ENCODE data around the gene TLX1. TPM values are rescaled to one million over a fixed set of nuclear protein-coding genes. Genes with fewer than 3 reads are reported as not detected.
A peak's percentile ranks its signal among the peaks of the same experiment; 100 is the strongest.

Gene TLX1
- total RNA-seq, 1 donor from 2014 or later, result not detected

DNA sequence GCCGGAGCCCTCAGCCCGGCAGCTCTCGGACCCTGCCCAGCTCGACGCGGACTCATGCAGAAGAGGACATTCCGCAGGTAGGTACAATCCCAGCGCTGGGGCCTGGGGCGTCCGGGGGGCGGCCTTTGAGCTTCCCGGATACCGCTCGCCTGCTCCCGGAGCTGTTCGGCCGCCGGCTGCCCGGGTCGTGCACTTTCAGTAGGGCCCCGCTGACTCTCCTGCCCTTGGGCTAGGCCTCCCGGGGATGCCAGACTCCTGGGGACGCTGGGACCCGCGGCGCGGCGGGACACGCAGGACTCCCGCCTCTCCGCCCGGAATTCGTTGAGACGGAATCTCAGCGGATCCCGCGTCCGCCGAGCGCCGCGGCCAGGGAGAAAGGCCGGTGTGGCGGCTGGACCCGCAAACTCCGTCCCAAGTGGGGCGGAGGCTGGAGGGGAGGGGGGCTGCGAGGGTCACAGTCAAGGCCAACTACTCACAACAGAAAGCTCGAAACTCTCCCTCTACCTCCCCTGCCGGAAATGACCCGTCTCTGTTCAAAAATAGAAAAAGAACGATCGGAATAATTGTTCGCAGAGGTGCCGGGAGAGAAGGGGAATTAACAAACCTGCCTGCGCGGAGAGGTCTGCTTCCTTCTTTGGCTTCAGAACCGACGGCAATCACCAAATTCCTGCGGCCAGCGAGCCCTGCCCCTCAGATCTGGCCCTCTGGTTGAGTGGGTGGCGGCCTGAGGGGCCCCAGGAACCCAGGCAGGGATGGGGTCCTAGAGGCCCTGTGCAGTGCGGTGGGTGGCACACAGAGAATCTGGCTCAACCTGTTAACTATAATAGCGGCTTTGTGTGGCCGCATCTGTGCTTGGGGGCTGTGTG is 9.2 kb downstream of the TLX1 start:
- Mint-ChIP-seq H3K27me3 (ENCODE audit: insufficient read depth) (peaks cover 89% of the 10 kb centered on the region), H3K4me1 (ENCODE audit: low read depth) (peaks cover 19% of the 10 kb centered on the region), H3K4me3 (no peak overlapping the region), H3K27ac (peak overlapping the region; percentile 44), H3K9me3 (no peaks in the 10 kb centered on the region), H3K36me3 (ENCODE audit: low read depth) (no peaks in the 10 kb centered on the region)
- DNase-seq (ENCODE audit: low spot score), result no peak
- intact Hi-C loops (cut with micrococcal nuclease), result no loop called here

GRCh38 chr10:101140950-101141615 is 10.0 kb downstream of the TLX1 start:
- intact Hi-C loops (cut with micrococcal nuclease), result no loop called here
- Mint-ChIP-seq H3K4me3 (no peak overlapping the region), H3K9me3 (no peaks in the 10 kb centered on the region), H3K4me1 (ENCODE audit: low read depth) (peaks cover 11% of the 10 kb centered on the region), H3K27ac (peak overlapping the region; percentile 44), H3K27me3 (ENCODE audit: insufficient read depth) (peaks cover 89% of the 10 kb centered on the region), H3K36me3 (ENCODE audit: low read depth) (no peaks in the 10 kb centered on the region)
- no peak for DNase-seq (ENCODE audit: low spot score)

- Mint-ChIP-seq H3K27ac (no peak overlapping the region), H3K27me3 (ENCODE audit: insufficient read depth) (peaks cover 87% of the 10 kb centered on the region), H3K36me3 (ENCODE audit: low read depth) (no peaks in the 10 kb centered on the region), H3K9me3 (no peaks in the 10 kb centered on the region), H3K4me1 (ENCODE audit: low read depth) (peaks cover 11% of the 10 kb centered on the region), H3K4me3 (no peak overlapping the region)
- intact Hi-C loops (cut with micrococcal nuclease), result loop anchor here (1.0 to 2.0 kb wide), 5 partner anchors 21 to 123 kb away; no protein-coding TSS in a partner anchor
- peak; percentile 66 for DNase-seq (ENCODE audit: low spot score)
Measured at GRCh38 chr10:101141616-101142532, 10.8 kb downstream of the TLX1 start.

GRCh38 chr10:101142533-101143344 is 11.6 kb downstream of the TLX1 start:
- Mint-ChIP-seq H3K9me3 (no peaks in the 10 kb centered on the region), H3K36me3 (ENCODE audit: low read depth) (no peaks in the 10 kb centered on the region), H3K4me3 (no peak overlapping the region), H3K27me3 (ENCODE audit: insufficient read depth) (peaks cover 87% of the 10 kb centered on the region), H3K27ac (no peak overlapping the region), H3K4me1 (ENCODE audit: low read depth) (peaks cover 11% of the 10 kb centered on the region)
- intact Hi-C loops (cut with micrococcal nuclease), result loop anchor here (1.0 to 2.0 kb wide), 5 partner anchors 22 to 123 kb away; no protein-coding TSS in a partner anchor
- no peak for DNase-seq (ENCODE audit: low spot score)

- no peak overlapping the region for H3K4me3 Mint-ChIP-seq
- DNase-seq (ENCODE audit: low spot score), result no peak
- H3K4me1 Mint-ChIP-seq (ENCODE audit: low read depth), result peaks cover 8% of the 10 kb centered on the region
- intact Hi-C loops (cut with micrococcal nuclease), result loop anchor here (2.0 kb wide), 1 partner anchor 22 kb away; no protein-coding TSS in a partner anchor
- no peaks in the 10 kb centered on the region for H3K9me3 Mint-ChIP-seq
- peaks cover 86% of the 10 kb centered on the region for H3K27me3 Mint-ChIP-seq (ENCODE audit: insufficient read depth)
- H3K36me3 Mint-ChIP-seq (ENCODE audit: low read depth), result no peaks in the 10 kb centered on the region
- no peak overlapping the region for H3K27ac Mint-ChIP-seq
Measured at GRCh38 chr10:101143345-101143630, 12.2 kb downstream of the TLX1 start.

DNA sequence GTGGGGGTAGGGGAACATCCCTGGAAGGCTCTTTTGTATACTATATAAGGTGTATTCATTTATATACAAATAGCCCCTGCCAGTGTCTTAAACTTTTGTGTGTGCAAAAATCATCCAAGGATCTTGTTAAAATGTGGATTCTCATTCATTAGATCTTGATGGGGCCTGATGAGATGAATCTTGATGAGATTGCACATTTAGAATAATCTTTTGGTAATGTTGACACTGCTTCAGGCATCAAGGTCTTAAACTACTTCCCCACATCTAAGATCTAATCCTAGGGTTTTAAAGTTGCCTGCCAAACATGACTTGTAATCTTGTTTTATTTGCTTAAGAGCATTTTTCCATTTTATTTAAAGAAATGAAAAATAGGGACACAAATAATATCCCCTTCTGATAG is 13.0 kb downstream of the TLX1 start:
- Mint-ChIP-seq H3K4me3 (no peak overlapping the region), H3K4me1 (ENCODE audit: low read depth) (peaks cover 6% of the 10 kb centered on the region), H3K27ac (no peak overlapping the region), H3K9me3 (no peaks in the 10 kb centered on the region), H3K27me3 (ENCODE audit: insufficient read depth) (peaks cover 83% of the 10 kb centered on the region), H3K36me3 (ENCODE audit: low read depth) (no peaks in the 10 kb centered on the region)
- intact Hi-C loops (cut with micrococcal nuclease), result no loop called here
- DNase-seq (ENCODE audit: low spot score), result no peak

- intact Hi-C loops (cut with micrococcal nuclease), result no loop called here
- H3K9me3 Mint-ChIP-seq, result no peaks in the 10 kb centered on the region
- no peak overlapping the region for H3K27ac Mint-ChIP-seq
- peaks cover 86% of the 10 kb centered on the region for H3K27me3 Mint-ChIP-seq (ENCODE audit: insufficient read depth)
- H3K36me3 Mint-ChIP-seq (ENCODE audit: low read depth), result no peaks in the 10 kb centered on the region
- H3K4me1 Mint-ChIP-seq (ENCODE audit: low read depth), result peaks cover 6% of the 10 kb centered on the region
- DNase-seq (ENCODE audit: low spot score), result no peak
- no peak overlapping the region for H3K4me3 Mint-ChIP-seq
Measured at GRCh38 chr10:101145145-101145544, 14.0 kb downstream of the TLX1 start.

DNA sequence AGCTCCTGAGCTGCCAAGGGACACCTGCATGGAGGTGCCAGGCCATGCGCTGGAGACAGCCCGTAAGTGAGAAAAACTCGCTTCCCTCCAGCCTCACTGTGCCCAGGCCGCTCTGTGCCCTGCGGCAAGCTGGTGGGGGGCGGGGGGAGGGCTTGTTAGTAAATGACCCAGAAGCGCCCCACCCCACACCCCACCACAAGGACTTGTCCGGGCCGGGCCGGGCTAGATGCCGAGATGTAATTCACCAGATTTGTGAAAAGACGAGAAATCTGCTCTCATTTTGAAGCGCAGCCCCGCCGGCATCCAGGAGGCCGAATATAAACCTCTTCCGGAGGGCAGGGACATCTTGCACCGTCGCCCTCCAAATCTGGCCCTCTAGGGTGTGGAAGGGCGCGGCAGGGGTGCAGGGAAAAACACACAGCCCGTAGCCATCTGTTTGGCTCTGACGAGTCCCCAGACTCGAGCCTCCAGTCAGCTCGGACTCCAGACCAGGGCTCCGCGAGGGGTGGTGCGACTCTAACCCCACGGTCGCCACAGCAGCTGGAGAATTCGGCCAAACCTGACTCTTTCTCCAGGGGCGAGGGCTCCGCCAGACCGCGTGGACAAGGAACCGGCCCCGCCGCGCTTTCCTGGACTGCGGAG is 14.8 kb downstream of the TLX1 start:
- Mint-ChIP-seq H3K9me3 (no peaks in the 10 kb centered on the region), H3K27ac (no peak overlapping the region), H3K4me1 (ENCODE audit: low read depth) (peaks cover 6% of the 10 kb centered on the region), H3K4me3 (no peak overlapping the region), H3K36me3 (ENCODE audit: low read depth) (no peaks in the 10 kb centered on the region), H3K27me3 (ENCODE audit: insufficient read depth) (peaks cover 88% of the 10 kb centered on the region)
- DNase-seq (ENCODE audit: low spot score), result no peak
- intact Hi-C loops (cut with micrococcal nuclease), result no loop called here

- peaks cover 6% of the 10 kb centered on the region for H3K4me1 Mint-ChIP-seq (ENCODE audit: low read depth)
- peaks cover 82% of the 10 kb centered on the region for H3K27me3 Mint-ChIP-seq (ENCODE audit: insufficient read depth)
- no peaks in the 10 kb centered on the region for H3K36me3 Mint-ChIP-seq (ENCODE audit: low read depth)
- H3K27ac Mint-ChIP-seq, result no peak overlapping the region
- DNase-seq (ENCODE audit: low spot score), result no peak
- intact Hi-C loops (cut with micrococcal nuclease), result no loop called here
- no peak overlapping the region for H3K4me3 Mint-ChIP-seq
- no peaks in the 10 kb centered on the region for H3K9me3 Mint-ChIP-seq
Measured at GRCh38 chr10:101146392-101147251, 15.5 kb downstream of the TLX1 start.

DNA sequence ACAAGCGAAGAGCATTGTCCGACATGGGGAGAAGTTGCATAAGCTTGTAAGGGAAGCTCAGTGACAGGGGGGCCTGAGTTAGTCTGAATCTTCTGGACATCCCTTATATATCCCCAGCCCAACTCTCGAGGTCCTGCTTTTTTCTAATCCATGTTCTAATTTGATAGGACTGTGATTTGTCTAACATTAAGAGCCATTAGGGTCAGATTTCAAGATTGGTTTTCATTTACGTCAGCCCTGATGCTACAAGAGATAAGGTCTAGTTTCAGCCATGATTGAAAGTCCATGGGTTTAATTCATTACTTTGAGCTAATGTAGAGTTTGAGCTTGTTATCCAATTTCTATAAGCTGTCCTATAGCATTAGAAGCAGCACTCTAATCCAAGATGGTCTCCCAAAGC is 20.3 kb downstream of the TLX1 start:
- Mint-ChIP-seq H3K9me3 (no peaks in the 10 kb centered on the region), H3K36me3 (ENCODE audit: low read depth) (no peaks in the 10 kb centered on the region), H3K4me1 (ENCODE audit: low read depth) (no peaks in the 10 kb centered on the region), H3K27me3 (ENCODE audit: insufficient read depth) (peaks cover 63% of the 10 kb centered on the region), H3K27ac (no peak overlapping the region), H3K4me3 (no peak overlapping the region)
- DNase-seq (ENCODE audit: low spot score), result no peak
- intact Hi-C loops (cut with micrococcal nuclease), result no loop called here

- DNase-seq (ENCODE audit: low spot score), result no peak
- H3K4me3 Mint-ChIP-seq, result no peak overlapping the region
- peaks cover 57% of the 10 kb centered on the region for H3K27me3 Mint-ChIP-seq (ENCODE audit: insufficient read depth)
- no peaks in the 10 kb centered on the region for H3K36me3 Mint-ChIP-seq (ENCODE audit: low read depth)
- no peaks in the 10 kb centered on the region for H3K4me1 Mint-ChIP-seq (ENCODE audit: low read depth)
- H3K27ac Mint-ChIP-seq, result no peak overlapping the region
- intact Hi-C loops (cut with micrococcal nuclease), result no loop called here
- no peaks in the 10 kb centered on the region for H3K9me3 Mint-ChIP-seq
Measured at GRCh38 chr10:101152316-101152715, 21.2 kb downstream of the TLX1 start.
